Mucosa of rectum (tissue), 2 donors: Measurements from ENCODE around the gene PPM1F.

Source experiments
- H3K27ac ChIP-seq, 2 donors: one replicate each; pipeline ENCODE4 v1.7.0; 2013; ENCODE audit warnings: inconsistent platforms in 2 of 2, low read depth in 2 of 2, low read length in 2 of 2
- H3K27me3 ChIP-seq, 2 donors: one replicate each; pipeline ENCODE4 v1.7.0; 2013; ENCODE audit warnings: low read length in 2 of 2; ENCODE audit not compliant: control insufficient read depth in 2 of 2, insufficient read depth in 2 of 2
- H3K36me3 ChIP-seq, 2 donors: one replicate each; pipeline ENCODE4 v1.7.0; 2013; ENCODE audit warnings: low read length in 2 of 2; ENCODE audit not compliant: control insufficient read depth in 2 of 2, insufficient read depth in 2 of 2
- H3K4me1 ChIP-seq, 2 donors: one replicate each; pipeline ENCODE4 v1.7.0; 2013; ENCODE audit warnings: low read length in 2 of 2, mild to moderate bottlenecking in 1 of 2; ENCODE audit not compliant: control insufficient read depth in 2 of 2, insufficient read depth in 2 of 2
- H3K4me3 ChIP-seq, 2 donors: one replicate each; pipeline ENCODE4 v1.7.0; 2013; ENCODE audit warnings: low read length in 2 of 2
- H3K9ac ChIP-seq, 2 donors: one replicate each; pipeline ENCODE4 v1.7.0; 2013; ENCODE audit warnings: low read length in 2 of 2, low read depth in 1 of 2, mild to moderate bottlenecking in 1 of 2
- H3K9me3 ChIP-seq, 2 donors: one replicate each; pipeline ENCODE4 v1.7.0; 2013; ENCODE audit warnings: low read length in 2 of 2; ENCODE audit not compliant: control insufficient read depth in 2 of 2
- donor health status: healthy.
- donor health status: Normal muscosa, but diverticular disease.

The PPM1F gene

DNA sequence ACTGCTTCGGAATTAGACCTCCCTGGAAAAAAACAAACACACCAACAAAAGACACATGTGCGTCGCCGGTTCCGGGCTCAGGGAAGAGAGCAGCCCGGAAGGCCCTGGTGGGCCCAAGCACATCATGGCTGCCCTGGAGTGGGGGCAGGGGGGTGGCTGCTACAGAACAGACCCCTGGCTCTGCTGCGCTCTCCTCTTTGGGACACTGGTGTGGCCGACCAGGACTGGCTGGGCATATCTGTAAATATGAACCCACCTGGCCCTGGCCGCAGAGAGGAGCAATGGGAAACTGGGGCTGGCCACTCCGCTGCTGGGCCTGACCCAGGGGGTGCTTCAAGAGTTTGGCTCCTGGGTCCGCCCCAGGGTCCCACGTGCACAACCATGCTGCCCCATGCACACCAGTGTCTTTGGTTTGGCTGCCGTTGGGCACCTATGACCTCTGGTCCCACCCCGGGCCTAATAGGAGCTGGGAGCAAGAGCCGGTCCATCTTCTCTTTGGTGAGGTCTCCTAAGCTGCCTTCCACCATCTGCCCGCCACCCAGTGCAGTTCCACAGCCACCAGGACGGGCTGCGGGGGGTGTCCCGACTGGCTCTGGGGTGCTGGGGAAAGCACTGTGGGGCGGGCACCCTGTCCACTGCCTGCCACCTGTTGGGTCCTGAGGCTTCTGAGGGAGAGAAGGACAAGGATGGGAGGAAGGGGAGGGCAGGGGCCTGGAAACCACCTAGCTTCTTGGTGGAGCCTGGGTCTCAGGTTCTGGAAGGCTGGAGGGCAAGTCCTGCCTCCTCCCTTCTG, 30.1 kb downstream of the PPM1F start:
- Histone ChIP-seq H3K27ac (no peak overlapping the region), H3K27me3 (no peaks in the 10 kb centered on the region), H3K9me3 (no peaks in the 10 kb centered on the region), H3K36me3 (peaks cover 3 to 4% of the 10 kb centered on the region in 2 donors), H3K9ac (no peak overlapping the region), H3K4me1 (no peaks in the 10 kb centered on the region), H3K4me3 (no peak overlapping the region)

DNA sequence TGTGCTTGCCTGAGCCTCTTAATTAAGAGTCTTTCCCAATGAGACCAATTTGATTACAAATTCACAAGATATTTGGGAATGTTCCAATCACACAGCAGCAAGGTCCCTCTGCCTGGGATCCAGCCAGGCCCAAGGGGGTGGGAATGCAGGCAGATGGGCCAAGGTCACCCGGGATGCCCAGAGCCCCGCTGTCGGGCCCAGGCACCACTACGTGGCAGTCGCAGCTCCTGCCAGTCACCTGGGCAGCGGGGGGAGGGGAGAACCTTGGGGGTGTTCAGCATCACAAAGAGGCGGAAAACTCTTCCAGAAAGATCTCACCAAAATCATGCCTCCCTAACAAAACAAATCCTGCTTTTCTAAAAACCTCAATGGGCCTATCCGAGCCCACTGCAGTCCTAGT, 30.9 kb downstream of the PPM1F start:
- no peak overlapping the region for H3K9ac ChIP-seq
- H3K36me3 ChIP-seq: peaks cover 3 to 4% of the 10 kb centered on the region in 2 donors
- H3K27me3 ChIP-seq: no peaks in the 10 kb centered on the region
- no peaks in the 10 kb centered on the region for H3K9me3 ChIP-seq
- no peak overlapping the region for H3K4me3 ChIP-seq
- no peak overlapping the region for H3K27ac ChIP-seq
- no peaks in the 10 kb centered on the region for H3K4me1 ChIP-seq

DNA sequence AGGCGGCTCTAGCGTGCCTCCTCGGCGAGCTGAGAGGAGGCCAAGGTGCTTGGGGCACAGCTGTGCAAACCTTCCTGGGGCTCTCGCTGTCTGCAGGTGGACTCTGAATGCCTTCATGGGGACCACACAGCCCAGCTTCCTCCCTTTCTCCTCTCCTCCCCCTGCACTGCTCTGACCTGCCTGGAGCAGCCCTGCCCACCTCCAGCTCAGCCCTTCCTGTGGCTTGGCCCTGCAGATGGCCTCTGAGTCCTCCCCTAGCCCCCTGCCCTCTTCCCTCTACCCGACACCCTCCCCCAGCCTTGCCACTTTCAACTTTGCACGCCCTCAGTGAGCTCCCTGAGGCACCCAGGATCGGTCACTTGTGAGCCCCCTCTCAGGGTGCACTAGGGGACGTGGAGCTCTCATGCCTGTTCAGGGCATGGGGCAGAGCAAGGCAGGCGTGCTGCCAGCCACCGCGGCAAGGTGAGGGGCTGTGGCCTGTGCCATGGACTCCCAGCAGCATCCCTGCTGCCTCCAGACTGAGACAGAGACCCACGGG, 31.4 kb downstream of the PPM1F start:
- Histone ChIP-seq H3K9ac (no peak overlapping the region), H3K27ac (no peak overlapping the region), H3K27me3 (no peaks in the 10 kb centered on the region), H3K4me1 (no peaks in the 10 kb centered on the region), H3K4me3 (no peak overlapping the region), H3K9me3 (no peaks in the 10 kb centered on the region), H3K36me3 (peaks cover 0 to 3% of the 10 kb centered on the region in 2 donors)

DNA sequence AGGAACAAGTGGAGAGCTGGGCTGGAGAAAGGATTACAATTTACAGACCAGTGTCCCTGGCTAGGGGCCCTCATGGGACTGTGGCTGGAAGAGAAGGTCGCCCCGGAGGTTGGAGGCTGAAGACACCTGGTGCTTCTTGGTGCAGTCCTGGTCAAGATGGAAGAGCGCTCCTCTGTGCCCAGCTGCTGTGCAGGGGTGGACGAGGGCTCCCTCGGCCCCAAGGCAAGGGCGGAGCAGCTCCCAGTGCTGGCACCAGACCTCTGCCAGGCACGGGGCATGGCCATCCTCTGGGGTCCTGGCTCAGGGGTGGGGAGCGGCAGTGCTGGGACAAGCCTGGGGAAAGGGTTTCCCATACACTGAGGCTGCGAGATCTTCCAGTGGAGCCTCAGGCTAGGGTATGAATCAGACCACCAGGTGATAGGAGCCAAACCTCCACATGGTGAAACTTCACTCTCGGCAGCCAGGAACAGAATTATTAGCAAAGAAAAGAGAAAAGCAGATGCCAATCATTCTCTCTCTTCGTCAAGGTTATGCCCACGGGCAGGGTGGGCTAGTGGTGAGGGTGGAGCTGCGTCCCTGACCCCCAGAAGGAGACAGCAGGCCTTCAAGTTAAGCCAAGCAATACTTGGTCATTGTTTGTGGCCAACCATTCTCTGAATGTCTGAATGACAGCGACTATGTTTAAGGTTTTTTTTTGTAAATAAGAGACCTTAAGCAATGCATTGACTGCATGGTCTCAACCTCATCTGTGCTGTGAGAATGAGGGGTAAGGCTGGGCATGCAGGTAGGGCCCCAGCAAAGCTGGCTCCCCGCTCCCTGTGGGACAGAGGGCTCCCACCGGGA, 32.1 kb downstream of the PPM1F start:
- no peak overlapping the region for H3K4me3 ChIP-seq
- no peak overlapping the region for H3K27ac ChIP-seq
- no peak overlapping the region for H3K9ac ChIP-seq
- H3K36me3 ChIP-seq: peaks cover 0 to 3% of the 10 kb centered on the region in 2 donors
- H3K4me1 ChIP-seq: no peaks in the 10 kb centered on the region
- no peaks in the 10 kb centered on the region for H3K27me3 ChIP-seq
- no peaks in the 10 kb centered on the region for H3K9me3 ChIP-seq

DNA sequence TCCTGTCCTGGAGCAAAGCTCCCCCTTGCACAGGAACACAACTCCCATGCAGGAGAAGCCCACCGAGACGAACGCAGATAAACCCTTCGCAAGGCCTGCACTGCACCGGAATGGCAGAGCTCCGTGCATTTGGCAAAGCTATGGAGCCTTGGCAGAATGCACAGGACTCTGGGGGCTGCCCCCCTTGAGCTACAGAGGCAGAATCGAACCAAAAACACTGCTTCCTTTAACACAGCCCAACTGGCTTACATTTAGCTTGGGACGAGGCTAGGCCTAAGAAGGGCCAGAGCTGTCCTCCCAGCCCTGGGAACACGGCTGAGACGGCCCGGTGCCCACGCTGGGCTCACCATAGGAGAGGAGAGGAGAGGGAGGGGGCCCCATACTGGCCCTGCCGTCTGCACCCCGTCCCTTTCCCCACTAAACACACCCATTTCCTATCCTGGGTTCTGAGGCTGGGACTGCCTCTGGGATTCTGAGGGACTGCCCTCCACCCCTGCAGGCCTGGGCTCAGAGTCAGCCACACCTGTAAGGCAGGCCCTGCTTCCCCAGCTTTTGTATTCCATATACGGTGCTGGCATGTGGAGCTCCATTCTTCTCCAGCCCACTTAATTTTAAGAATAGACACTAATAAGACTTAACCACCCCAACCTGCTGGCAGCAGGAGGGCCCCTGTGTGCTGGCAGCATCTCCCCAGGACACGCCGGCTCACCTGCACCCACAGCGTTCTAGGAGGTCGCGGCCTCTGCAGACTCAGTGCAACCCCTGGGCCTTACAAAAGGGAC, 32.9 kb downstream of the PPM1F start:
- Histone ChIP-seq H3K4me3 (no peak overlapping the region), H3K9ac (no peak overlapping the region), H3K27ac (no peak overlapping the region), H3K36me3 (peaks cover 0 to 3% of the 10 kb centered on the region in 2 donors), H3K9me3 (no peaks in the 10 kb centered on the region), H3K4me1 (no peaks in the 10 kb centered on the region), H3K27me3 (no peaks in the 10 kb centered on the region)

DNA sequence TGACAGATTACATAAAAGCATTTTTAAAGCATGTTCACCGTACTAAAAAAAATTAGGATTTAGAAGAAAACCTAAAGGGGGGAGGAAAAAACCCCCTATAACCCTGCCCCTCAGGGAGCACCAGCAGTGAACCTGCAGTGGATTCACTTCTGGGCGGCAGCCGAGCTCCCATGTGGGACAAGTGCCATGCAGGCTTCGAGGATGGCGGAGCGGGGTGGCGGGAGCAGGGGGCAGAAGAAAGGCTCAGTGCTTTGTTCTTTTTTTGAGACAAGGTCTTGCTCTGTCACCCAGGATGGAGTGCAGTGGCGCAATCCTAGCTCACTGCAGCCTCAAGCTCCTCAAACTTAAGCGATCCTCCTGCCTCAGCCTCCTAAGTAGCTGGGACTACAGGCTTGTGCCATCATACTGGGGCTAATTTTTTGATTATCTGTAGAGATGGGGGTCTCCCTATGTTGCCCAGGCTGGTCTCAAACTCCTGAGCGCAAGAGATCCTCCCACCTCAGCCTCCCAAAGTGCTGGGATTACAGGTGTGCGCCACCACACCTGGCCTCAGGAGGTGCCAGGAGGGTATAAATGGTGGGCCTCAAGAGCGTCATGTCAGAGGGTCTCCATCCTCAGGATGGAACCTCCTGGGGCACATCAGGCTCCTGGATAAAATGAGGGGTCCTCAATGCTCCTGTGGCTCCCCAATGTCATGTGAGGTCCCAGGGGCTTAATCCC, 34.0 kb downstream of the PPM1F start:
- no peak overlapping the region for H3K9ac ChIP-seq
- no peaks in the 10 kb centered on the region for H3K4me1 ChIP-seq
- no peaks in the 10 kb centered on the region for H3K27me3 ChIP-seq
- H3K9me3 ChIP-seq: no peaks in the 10 kb centered on the region
- no peak overlapping the region for H3K27ac ChIP-seq
- H3K36me3 ChIP-seq: no peaks in the 10 kb centered on the region
- no peak overlapping the region for H3K4me3 ChIP-seq

DNA sequence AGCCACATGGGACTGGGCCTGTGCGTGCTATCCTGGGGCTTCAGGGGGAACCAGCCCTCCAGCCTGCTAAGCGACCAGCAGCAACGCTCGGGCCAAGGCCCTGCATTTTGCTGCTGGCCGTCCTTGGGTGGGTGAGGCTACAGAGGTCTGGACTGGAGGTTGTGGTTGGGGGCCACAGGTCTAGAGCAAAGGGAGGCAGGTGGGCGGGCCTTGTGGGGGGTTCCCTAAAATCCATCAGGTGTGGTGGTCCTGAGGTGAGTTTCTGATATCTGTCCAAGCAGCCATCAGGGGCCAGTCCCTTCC, 34.7 kb downstream of the PPM1F start:
- H3K27ac ChIP-seq: no peak overlapping the region
- no peaks in the 10 kb centered on the region for H3K36me3 ChIP-seq
- no peaks in the 10 kb centered on the region for H3K4me1 ChIP-seq
- no peak overlapping the region for H3K9ac ChIP-seq
- H3K9me3 ChIP-seq: no peaks in the 10 kb centered on the region
- H3K4me3 ChIP-seq: no peak overlapping the region
- H3K27me3 ChIP-seq: no peaks in the 10 kb centered on the region

DNA sequence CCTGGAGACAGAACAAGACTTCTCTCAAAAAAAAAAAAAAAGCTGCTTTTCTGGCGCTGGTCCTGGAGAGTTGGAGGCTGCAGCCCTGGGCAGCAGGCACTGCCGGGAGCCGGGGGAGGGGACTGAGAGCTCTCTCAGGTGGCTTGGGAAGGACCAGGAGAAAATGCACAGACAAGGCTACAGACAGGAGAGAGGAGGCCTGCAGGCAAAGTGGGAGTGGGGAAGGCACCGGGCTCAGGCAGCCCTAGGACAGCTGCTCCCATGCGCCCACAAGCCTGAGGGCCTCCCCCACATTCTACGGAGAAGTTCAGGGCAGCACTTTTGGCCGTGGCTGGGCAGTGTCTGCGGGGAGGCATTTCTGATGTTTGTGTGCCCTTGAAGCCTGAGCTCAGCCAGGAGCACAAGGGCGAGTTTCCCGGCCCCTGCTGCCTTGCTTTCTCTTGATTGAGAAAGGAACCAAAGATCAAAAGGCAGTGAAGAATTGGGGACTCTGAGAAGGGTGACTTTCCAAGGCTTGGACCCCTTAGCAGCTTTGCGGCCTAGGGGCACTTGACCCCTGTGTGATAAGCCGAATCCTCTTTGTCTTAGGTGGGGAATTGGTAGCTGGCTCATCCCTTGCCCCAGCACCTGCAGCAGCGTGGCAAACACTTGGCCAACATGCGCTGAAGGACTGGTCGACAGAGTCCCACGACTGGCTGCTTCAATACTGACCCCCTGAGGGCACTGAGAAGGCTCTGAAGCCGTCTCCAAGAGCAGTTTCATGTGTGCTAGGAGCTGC, 35.3 kb downstream of the PPM1F start:
- no peaks in the 10 kb centered on the region for H3K36me3 ChIP-seq
- no peak overlapping the region for H3K27ac ChIP-seq
- H3K9ac ChIP-seq: no peak overlapping the region
- no peak overlapping the region for H3K4me3 ChIP-seq
- no peaks in the 10 kb centered on the region for H3K9me3 ChIP-seq
- H3K27me3 ChIP-seq: no peaks in the 10 kb centered on the region
- H3K4me1 ChIP-seq: no peaks in the 10 kb centered on the region

DNA sequence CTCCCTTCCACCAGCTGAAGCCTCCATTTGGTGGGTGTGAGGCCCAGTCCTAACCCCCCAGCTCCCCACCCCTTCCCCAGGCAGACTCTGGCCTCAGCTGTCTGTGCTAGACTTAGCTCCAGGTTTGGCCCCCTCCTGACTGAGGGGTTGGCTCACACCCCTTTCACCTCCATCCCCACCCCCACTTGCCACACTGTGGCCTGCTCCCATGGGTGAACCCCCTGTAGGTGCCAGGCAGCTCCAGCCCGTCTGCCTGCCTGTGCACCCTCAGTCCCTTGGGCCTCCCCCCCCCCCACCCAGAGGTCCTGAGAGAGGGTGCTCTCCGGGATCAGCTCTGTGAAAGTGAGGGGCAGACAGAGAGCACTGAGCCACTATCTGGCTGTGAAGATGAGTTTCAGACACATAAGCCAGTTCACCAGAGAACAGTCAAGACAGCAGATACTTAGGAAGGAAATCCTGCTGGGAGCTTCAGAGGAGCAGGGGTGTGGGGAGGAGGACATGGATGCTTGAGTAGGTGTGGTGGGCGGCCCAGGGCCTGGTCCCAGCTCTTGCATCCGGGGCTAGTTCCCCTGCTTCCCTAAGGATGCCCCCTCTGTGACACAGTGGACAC, 36.2 kb downstream of the PPM1F start:
- Histone ChIP-seq H3K36me3 (no peaks in the 10 kb centered on the region), H3K4me3 (no peak overlapping the region), H3K27me3 (no peaks in the 10 kb centered on the region), H3K4me1 (no peaks in the 10 kb centered on the region), H3K9me3 (no peaks in the 10 kb centered on the region), H3K9ac (no peak overlapping the region), H3K27ac (no peak overlapping the region)
